HS-27A (cell line): ENCODE data around the gene RPS6KA5.

Experiments used
- DNase-seq: peaks from one replicate; pipeline ENCODE4 v3.0.0-alpha.2; 2012; ENCODE audit warnings: low read depth, missing footprints

The RPS6KA5 gene

GRCh38 chr14:90807060-90807459 is 253.4 kb downstream of the RPS6KA5 start:
- DNase-seq, result no peak

- DNase-seq, result no peak
Measured at GRCh38 chr14:90805662-90806540, 254.5 kb downstream of the RPS6KA5 start.

- DNase-seq, result no peak
Measured at GRCh38 chr14:90805084-90805391, 255.4 kb downstream of the RPS6KA5 start.

GRCh38 chr14:90804292-90805083 is 256.0 kb downstream of the RPS6KA5 start:
- no peak for DNase-seq

- DNase-seq, result no peak
Measured at GRCh38 chr14:90803249-90803648, 257.2 kb downstream of the RPS6KA5 start.

GRCh38 chr14:90799420-90799819 is 261.0 kb downstream of the RPS6KA5 start:
- DNase-seq, result no peak

GRCh38 chr14:90797919-90798318 is 262.5 kb downstream of the RPS6KA5 start:
- DNase-seq, result no peak
